ENCODE data around the gene NT5DC3. TPM values are rescaled to one million over a fixed set of nuclear protein-coding genes. Genes with fewer than 3 reads are reported as not detected.

The NT5DC3 gene
- polyA plus RNA-seq, 3 donors, result 0.27 to 4.8 (median 0.93) TPM

- Mint-ChIP-seq H3K4me3 (no peak overlapping the region), H3K9me3 (peaks cover 2 to 9% (median 7%) of the 10 kb centered on the region in 7 donors), H3K36me3 (peaks cover 17 to 22% of the 10 kb centered on the region in 2 donors), H3K27me3 (ENCODE audit: low read depth in 3 of 3) (no peaks in the 10 kb centered on the region), H3K27ac (no peak overlapping the region), H3K4me1 (peaks cover 6% of the 10 kb centered on the region)
- Histone ChIP-seq H3K27ac (ENCODE audit: low read depth in 1 of 2, low read length in 2 of 2) (no peak overlapping the region), H3K4me3 (replicated peaks in 1 of 3; ENCODE audit: low read depth in 2 of 3, low read length in 3 of 3) (no peak overlapping the region), H3K79me2 (ENCODE audit: insufficient read depth, low read length) (peaks cover 12% of the 10 kb centered on the region), H3K4me1 (ENCODE audit: control insufficient read depth in 1 of 2, insufficient read depth in 2 of 2, low read length in 2 of 2) (no peaks in the 10 kb centered on the region), H3K27me3 (ENCODE audit: control insufficient read depth in 2 of 2, insufficient read depth in 2 of 2, low read length in 2 of 2) (no peaks in the 10 kb centered on the region), H2AFZ (ENCODE audit: insufficient read depth, low read depth, low read length, poor library complexity, severe bottlenecking) (no peak overlapping the region), H3K4me2 (replicated peaks; ENCODE audit: extremely low read depth, low read length, poor library complexity, severe bottlenecking) (no peak overlapping the region), H4K20me1 (ENCODE audit: insufficient read depth, low read length) (no peaks in the 10 kb centered on the region), H3K36me3 (replicated peaks in 1 of 2; ENCODE audit: control insufficient read depth in 1 of 2, insufficient read depth in 2 of 2, low read length in 2 of 2) (peaks cover 0 to 7% of the 10 kb centered on the region in 2 donors), H3K9me3 (replicated peaks in 1 of 2; ENCODE audit: control insufficient read depth in 1 of 2, insufficient read depth in 1 of 2, low read length in 2 of 2) (peaks cover 7 to 8% of the 10 kb centered on the region in 2 donors), H3K9ac (ENCODE audit: insufficient read depth, low read length, poor library complexity, severe bottlenecking) (no peak overlapping the region)
- intact Hi-C loops (cut with micrococcal nuclease), result no loop called here
- 81% methylated on average over 2 of the region's 2 CpGs for WGBS (ENCODE audit: insufficient coverage)
- no peak for DNase-seq
- no peak for TF ChIP-seq CTCF (IDR thresholded peaks at IDR 0.05)
These were observed 23.2 kb downstream of the NT5DC3 start for GRCh38 chr12:103817791-103818190.

- Mint-ChIP-seq H3K4me1 (peaks cover 6% of the 10 kb centered on the region), H3K27ac (no peak overlapping the region), H3K4me3 (no peak overlapping the region), H3K36me3 (peaks cover 17 to 30% of the 10 kb centered on the region in 2 donors), H3K27me3 (ENCODE audit: low read depth in 3 of 3) (no peaks in the 10 kb centered on the region), H3K9me3 (peaks cover 2 to 9% (median 6%) of the 10 kb centered on the region in 7 donors)
- Histone ChIP-seq H3K4me1 (ENCODE audit: control insufficient read depth in 1 of 2, insufficient read depth in 2 of 2, low read length in 2 of 2) (no peaks in the 10 kb centered on the region), H3K27me3 (ENCODE audit: control insufficient read depth in 2 of 2, insufficient read depth in 2 of 2, low read length in 2 of 2) (no peaks in the 10 kb centered on the region), H3K79me2 (ENCODE audit: insufficient read depth, low read length) (peaks cover 6% of the 10 kb centered on the region), H4K20me1 (ENCODE audit: insufficient read depth, low read length) (no peaks in the 10 kb centered on the region), H3K4me2 (replicated peaks; ENCODE audit: extremely low read depth, low read length, poor library complexity, severe bottlenecking) (no peak overlapping the region), H3K4me3 (replicated peaks in 1 of 3; ENCODE audit: low read depth in 2 of 3, low read length in 3 of 3) (no peak overlapping the region), H2AFZ (ENCODE audit: insufficient read depth, low read depth, low read length, poor library complexity, severe bottlenecking) (no peak overlapping the region), H3K36me3 (replicated peaks in 1 of 2; ENCODE audit: control insufficient read depth in 1 of 2, insufficient read depth in 2 of 2, low read length in 2 of 2) (peaks cover 0 to 7% of the 10 kb centered on the region in 2 donors), H3K9me3 (replicated peaks in 1 of 2; ENCODE audit: control insufficient read depth in 1 of 2, insufficient read depth in 1 of 2, low read length in 2 of 2) (peaks cover 7 to 8% of the 10 kb centered on the region in 2 donors), H3K9ac (ENCODE audit: insufficient read depth, low read length, poor library complexity, severe bottlenecking) (no peak overlapping the region), H3K27ac (ENCODE audit: low read depth in 1 of 2, low read length in 2 of 2) (no peak overlapping the region)
- intact Hi-C loops (cut with micrococcal nuclease), result no loop called here
- TF ChIP-seq CTCF (IDR thresholded peaks at IDR 0.05), result no peak
- WGBS (ENCODE audit: insufficient coverage), result no CpG with 5 or more reads among the region's 1 CpG
- no peak for DNase-seq
These were observed 24.4 kb downstream of the NT5DC3 start for GRCh38 chr12:103816663-103817062.
